Activated naive CD4-positive, alpha-beta T cell treated with Interleukin-2 at 50 U/mL for 16 hours (primary cell): Measurements from ENCODE around the gene SUCO.
A peak's percentile ranks its signal among the peaks of the same experiment; 100 is the strongest.
"Not testable (repeated sequence)": the region's sequence is repeated elsewhere in the genome, so short reads cannot be mapped to it uniquely, and the experiment has no call there.

Source experiments
- DNase-seq: peaks from one replicate; pipeline ENCODE4 v3.0.0-alpha.2; 2020

Gene SUCO

GRCh38 chr1:172616636-172617035, 83.7 kb downstream of the SUCO start:
- no peak for DNase-seq

GRCh38 chr1:172620603-172621002, 87.7 kb downstream of the SUCO start:
- not testable (repeated sequence) for DNase-seq

- no peak for DNase-seq
Measured at GRCh38 chr1:172622541-172622940, 89.6 kb downstream of the SUCO start.

- no peak for DNase-seq
Measured at GRCh38 chr1:172623748-172624147, 90.8 kb downstream of the SUCO start.

- no peak for DNase-seq
Measured at GRCh38 chr1:172626845-172627244, 93.9 kb downstream of the SUCO start.

GRCh38 chr1:172627702-172628101, 94.8 kb downstream of the SUCO start:
- DNase-seq, result no peak

GRCh38 chr1:172628401-172628800, 95.5 kb downstream of the SUCO start:
- DNase-seq, result no peak

GRCh38 chr1:172629170-172629569, 96.2 kb downstream of the SUCO start:
- no peak for DNase-seq

- no peak for DNase-seq
Measured at GRCh38 chr1:172629638-172630037, 96.7 kb downstream of the SUCO start.

- no peak for DNase-seq
Measured at GRCh38 chr1:172630056-172630818, 97.3 kb downstream of the SUCO start.

- no peak for DNase-seq
Measured at GRCh38 chr1:172630868-172631267, 97.9 kb downstream of the SUCO start.

GRCh38 chr1:172637522-172637921, 104.6 kb downstream of the SUCO start:
- peak; percentile 43 for DNase-seq

- no peak for DNase-seq
Measured at GRCh38 chr1:172638249-172638648, 105.3 kb downstream of the SUCO start.

GRCh38 chr1:172638885-172639831, 106.2 kb downstream of the SUCO start:
- peak; percentile 85 for DNase-seq

GRCh38 chr1:172640111-172640510, 107.2 kb downstream of the SUCO start:
- DNase-seq, result no peak

GRCh38 chr1:172641492-172641891, 108.5 kb downstream of the SUCO start:
- no peak for DNase-seq

- no peak for DNase-seq
Measured at GRCh38 chr1:172642970-172643369, 110.0 kb downstream of the SUCO start.

- no peak for DNase-seq
Measured at GRCh38 chr1:172646653-172647052, 113.7 kb downstream of the SUCO start.

- DNase-seq, result peak; percentile 38
Measured at GRCh38 chr1:172647110-172647564, 114.2 kb downstream of the SUCO start.

- no peak for DNase-seq
Measured at GRCh38 chr1:172647987-172648386, 115.0 kb downstream of the SUCO start.

GRCh38 chr1:172650474-172651193, 117.7 kb downstream of the SUCO start:
- no peak for DNase-seq

- no peak for DNase-seq
Measured at GRCh38 chr1:172653015-172653709, 120.2 kb downstream of the SUCO start.

GRCh38 chr1:172654535-172654934, 121.6 kb downstream of the SUCO start:
- no peak for DNase-seq
